Measurements from ENCODE around the gene GJD3. TPM values are rescaled to one million over a fixed set of nuclear protein-coding genes. Genes with fewer than 3 reads are reported as not detected.
A peak's percentile ranks its signal among the peaks of the same experiment; 100 is the strongest.

GJD3 gene
- total RNA-seq, 1 donor from 2014 or later = not detected

DNA sequence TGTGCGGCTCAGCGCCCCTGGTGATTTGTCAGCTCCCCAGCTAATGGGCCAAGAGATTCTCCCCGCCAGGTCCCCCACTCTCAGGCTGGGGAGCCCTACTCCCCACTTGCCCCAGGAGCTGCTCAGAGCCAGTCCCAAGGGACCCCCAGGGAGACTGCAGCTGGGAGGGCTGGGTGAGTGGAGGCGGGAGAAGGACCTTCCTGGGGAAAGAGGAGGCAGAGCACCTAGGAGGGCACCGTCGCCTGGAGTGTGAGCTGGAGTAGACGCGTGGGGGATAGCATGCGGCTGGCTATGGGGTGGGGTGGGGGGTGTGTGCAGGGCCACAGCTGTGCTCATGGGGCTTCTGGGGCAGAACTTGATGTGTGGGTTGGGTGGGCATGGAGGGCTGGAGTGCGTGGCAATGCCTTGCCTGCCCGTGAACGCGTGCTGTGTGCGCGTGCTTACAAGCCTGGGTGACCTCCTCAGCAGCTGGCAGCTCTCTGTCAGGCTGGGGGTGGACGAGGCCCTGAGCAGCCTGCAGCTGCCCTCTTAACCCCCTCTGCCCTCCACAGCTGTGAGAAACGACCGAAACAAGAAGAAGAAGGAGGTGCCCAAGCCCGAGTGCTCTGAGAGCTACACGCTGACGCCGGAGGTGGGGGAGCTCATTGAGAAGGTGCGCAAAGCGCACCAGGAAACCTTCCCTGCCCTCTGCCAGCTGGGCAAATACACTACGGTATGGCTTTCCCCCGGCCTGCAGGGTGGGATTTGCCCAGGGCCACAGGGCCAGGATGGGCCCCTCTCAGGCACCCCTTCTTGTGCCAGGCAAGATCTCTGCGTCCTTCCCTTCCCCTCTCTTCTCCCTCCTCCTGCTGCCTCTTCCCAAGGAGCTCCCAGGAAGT is 12.9 kb downstream of the GJD3 start:
- peaks cover 14% of the 10 kb centered on the region for H3K36me3 Mint-ChIP-seq
- no peak for TF ChIP-seq EZH2 (IDR thresholded peaks at IDR 0.05)
- TF ChIP-seq CTCF (IDR thresholded peaks at IDR 0.05) = no peak
- no peak for TF ChIP-seq EZH2phosphoT487 (IDR thresholded peaks at IDR 0.05)
- Histone ChIP-seq H3K9me3 (ENCODE audit: low read depth) (no peaks in the 10 kb centered on the region), H4K20me1 (ENCODE audit: low read depth) (peaks cover 43% of the 10 kb centered on the region), H3F3A (ENCODE audit: low read depth) (peaks cover 8% of the 10 kb centered on the region), H3K27me3 (peaks cover 1% of the 10 kb centered on the region), H3K4me3 (peak overlapping the region; percentile 22), H3K9ac (no peak overlapping the region), H3K36me3 (no peaks in the 10 kb centered on the region), H3K4me1 (peaks cover 43% of the 10 kb centered on the region), H3K27ac (no peak overlapping the region), H3K79me2 (ENCODE audit: low read depth) (no peaks in the 10 kb centered on the region), H3K4me2 (peak overlapping the region; percentile 76), H2AFZ (replicated peaks) (no peak overlapping the region)
- peak overlapping the region; percentile 77 for H3K4me3 Mint-ChIP-seq
- peak overlapping the region; percentile 69 for H3K27ac Mint-ChIP-seq
- no peaks in the 10 kb centered on the region for H3K27me3 Mint-ChIP-seq (ENCODE audit: insufficient read depth, low read depth)
- peaks cover 64% of the 10 kb centered on the region for H3K4me1 Mint-ChIP-seq
- H3K9me3 Mint-ChIP-seq = no peaks in the 10 kb centered on the region
- no peak for DNase-seq (ENCODE audit: low spot score)

GRCh38 chr17:40350689-40351358 is 13.7 kb downstream of the GJD3 start:
- H3K4me3 ChIP-seq = peak overlapping the region; percentile 22
- H3K9ac ChIP-seq = no peak overlapping the region

More at GRCh38 chr17:40350689-40351358, 13.7 kb downstream of the GJD3 start:
- no peaks in the 10 kb centered on the region for H3K27me3 Mint-ChIP-seq (ENCODE audit: insufficient read depth, low read depth)
- peak overlapping the region; percentile 76 for H3K4me2 ChIP-seq
- H3K79me2 ChIP-seq (ENCODE audit: low read depth) = no peaks in the 10 kb centered on the region
- H3K9me3 Mint-ChIP-seq = no peaks in the 10 kb centered on the region
- peak overlapping the region; percentile 77 for H3K4me3 Mint-ChIP-seq
- H3K27ac ChIP-seq = no peak overlapping the region
- H3K9me3 ChIP-seq (ENCODE audit: low read depth) = no peaks in the 10 kb centered on the region
- H3F3A ChIP-seq (ENCODE audit: low read depth) = peaks cover 12% of the 10 kb centered on the region
- H3K36me3 Mint-ChIP-seq = peaks cover 14% of the 10 kb centered on the region
- TF ChIP-seq EZH2phosphoT487 (IDR thresholded peaks at IDR 0.05) (no peak), EZH2 (IDR thresholded peaks at IDR 0.05) (no peak), CTCF (IDR thresholded peaks at IDR 0.05) (no peak)
- peaks cover 51% of the 10 kb centered on the region for H3K4me1 ChIP-seq
- peak overlapping the region; percentile 81 for H3K27ac Mint-ChIP-seq
- peaks cover 9% of the 10 kb centered on the region for H3K27me3 ChIP-seq
- peaks cover 71% of the 10 kb centered on the region for H3K4me1 Mint-ChIP-seq
- peaks cover 51% of the 10 kb centered on the region for H4K20me1 ChIP-seq (ENCODE audit: low read depth)
- DNase-seq (ENCODE audit: low spot score) = peak; percentile 53
- H2AFZ ChIP-seq (replicated peaks) = no peak overlapping the region
- H3K36me3 ChIP-seq = no peaks in the 10 kb centered on the region

Measured in neural progenitor cell (in vitro differentiated cells).